ENCODE measurements around the gene HS6ST3.
"Not testable (repeated sequence)": the region's sequence is repeated elsewhere in the genome, so short reads cannot be mapped to it uniquely, and the experiment has no call there.

Gene HS6ST3

GRCh38 chr13:96089749-96090239 lies at the start of gene HS6ST3:
Gene HS6ST3 (plus strand): TSS chr13:96090107.
- no peak for DNase-seq (ENCODE audit: low read depth)

DNA sequence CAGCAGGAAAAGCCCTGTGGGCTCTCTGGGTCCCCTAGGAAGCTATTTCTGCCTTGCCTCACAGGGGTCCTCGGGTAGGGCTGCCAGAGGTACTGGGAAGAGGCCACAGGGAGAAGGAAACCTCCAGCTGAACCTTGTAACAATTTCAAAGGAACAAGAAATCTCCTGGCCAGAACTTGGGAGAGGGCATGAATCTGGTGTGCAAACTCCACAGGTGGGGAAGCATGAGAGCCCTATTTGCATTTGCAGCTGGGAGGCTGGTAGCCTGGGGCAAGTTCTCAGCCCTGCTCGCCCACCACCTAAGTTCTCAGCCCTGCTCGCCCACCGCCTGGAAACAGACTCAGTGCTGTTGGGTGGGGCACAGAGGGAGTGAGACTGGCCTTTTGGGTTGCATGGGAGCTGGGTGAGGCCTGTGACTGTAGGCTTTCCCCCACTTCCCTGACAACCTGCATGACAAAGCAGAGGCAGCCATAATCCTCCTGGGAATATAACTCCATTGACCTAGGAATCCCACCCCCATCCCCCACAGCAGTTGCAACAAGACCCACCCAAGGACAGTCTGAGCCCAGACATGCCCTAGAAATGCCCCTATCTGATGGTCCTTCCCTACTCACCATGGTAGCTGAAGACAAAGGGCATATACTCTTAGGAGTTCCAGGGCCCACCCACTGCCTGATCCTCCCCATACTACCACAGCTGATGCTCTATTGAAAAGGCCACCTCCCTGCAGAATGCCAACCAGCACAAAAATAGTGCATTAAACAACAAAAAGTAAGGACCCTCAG lies 48.4 kb upstream of the HS6ST3 start:
- no peak for DNase-seq (ENCODE audit: low read depth)

- no peak for DNase-seq (ENCODE audit: low read depth)
Measured at GRCh38 chr13:96044238-96044637, 45.7 kb upstream of the HS6ST3 start.

DNA sequence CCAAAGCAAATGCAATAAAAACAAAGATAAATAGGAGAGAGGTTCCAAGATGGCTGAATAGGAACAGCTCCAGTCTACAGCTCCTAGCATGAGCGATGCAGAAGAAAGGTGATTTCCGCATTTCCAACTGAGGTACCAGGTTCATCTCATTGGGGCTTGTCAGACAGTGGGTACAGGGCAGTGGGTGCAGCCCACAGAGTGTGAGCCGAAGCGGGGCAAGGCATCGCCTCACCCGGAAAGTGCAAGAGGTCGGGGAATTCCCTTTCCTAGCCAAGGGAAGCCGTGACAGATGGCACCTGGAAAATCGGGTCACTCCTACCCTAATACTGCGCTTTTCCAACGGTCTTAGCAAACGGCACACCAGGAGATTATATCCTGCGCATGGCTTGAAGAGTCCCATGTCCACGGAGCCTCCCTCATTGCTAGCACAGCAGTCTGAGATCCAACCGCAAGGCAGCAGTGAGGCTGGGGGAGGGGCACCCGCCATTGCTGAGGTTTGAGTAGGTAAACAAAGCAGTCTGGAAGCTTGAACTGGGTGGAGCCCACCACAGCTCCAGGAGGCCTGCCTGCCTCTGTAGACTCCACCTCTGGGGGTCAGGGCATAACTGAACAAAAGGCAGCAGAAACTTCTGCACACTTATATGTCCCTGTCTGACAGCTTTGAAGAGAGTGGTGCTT lies 43.3 kb upstream of the HS6ST3 start:
- not testable (repeated sequence) for DNase-seq (ENCODE audit: low read depth)

GRCh38 chr13:96050955-96051354 lies 39.0 kb upstream of the HS6ST3 start:
- not testable (repeated sequence) for DNase-seq (ENCODE audit: low read depth)

- not testable (repeated sequence) for DNase-seq (ENCODE audit: low read depth)
Measured at GRCh38 chr13:96051491-96051890, 38.4 kb upstream of the HS6ST3 start.

DNA sequence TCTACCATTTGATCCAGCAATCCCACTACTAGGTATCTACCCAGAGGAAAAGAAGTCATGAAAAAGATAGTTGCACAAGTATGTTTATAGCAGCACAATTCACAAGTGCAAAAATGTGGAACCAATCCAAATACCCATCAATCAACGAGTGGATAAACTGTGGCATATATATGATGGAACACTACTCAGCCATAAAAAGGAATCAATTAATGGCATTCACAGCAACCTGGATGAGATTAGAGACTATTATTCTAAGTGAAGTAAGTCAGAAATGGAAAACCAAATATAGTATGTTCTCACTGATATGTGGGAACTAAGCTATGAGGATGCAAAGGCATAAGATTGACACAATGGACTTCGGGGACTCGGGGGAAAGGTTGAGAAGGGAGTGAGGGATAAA lies 38.0 kb upstream of the HS6ST3 start:
- DNase-seq (ENCODE audit: low read depth), result not testable (repeated sequence)

- peak; percentile 41 for DNase-seq (ENCODE audit: low read depth)
Measured at GRCh38 chr13:96052656-96053002, 37.3 kb upstream of the HS6ST3 start.

DNA sequence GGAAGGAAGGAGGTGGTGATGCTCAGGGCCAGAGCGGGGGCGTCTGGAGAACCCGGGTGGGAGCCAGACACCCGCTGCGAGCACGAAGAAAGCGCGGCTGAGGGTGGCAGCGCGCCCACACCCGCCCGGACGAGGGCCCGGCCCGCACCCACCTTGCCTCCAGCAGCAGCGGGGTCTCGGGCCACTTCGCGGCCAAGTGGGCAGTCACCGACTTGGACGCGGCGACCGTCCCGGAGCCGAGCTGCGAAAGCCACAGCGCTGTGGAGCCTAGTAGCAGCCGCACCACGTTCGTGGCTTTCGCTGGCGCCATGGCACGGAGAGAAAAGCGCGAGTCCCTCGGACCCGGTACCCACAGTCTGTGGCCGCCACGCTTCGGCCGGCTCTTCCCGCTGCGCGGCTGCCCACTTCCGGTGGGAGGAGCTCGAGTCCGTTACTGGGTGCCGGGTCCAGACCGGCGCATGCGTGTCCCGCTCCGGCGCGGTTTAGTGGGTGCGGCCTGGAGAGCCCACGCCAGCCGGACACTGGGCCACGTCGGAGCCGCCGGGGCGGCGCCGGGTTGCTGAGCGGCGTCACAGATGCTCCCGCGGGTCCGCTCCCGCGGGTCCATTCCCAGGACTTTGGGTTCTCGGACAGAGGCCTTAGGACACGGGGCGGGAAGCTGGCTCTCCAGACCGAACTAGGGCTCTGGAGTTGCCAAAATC lies 36.8 kb upstream of the HS6ST3 start, which contains the start of gene UGGT2:
Gene UGGT2 (minus strand): TSS at position 399 of the 701 bp plus-strand sequence. CDS start 89 bp downstream, at position 310.
- peak; percentile 92 for DNase-seq (ENCODE audit: low read depth)

GRCh38 chr13:96065849-96066248 lies 24.1 kb upstream of the HS6ST3 start:
- DNase-seq (ENCODE audit: low read depth), result no peak

DNA sequence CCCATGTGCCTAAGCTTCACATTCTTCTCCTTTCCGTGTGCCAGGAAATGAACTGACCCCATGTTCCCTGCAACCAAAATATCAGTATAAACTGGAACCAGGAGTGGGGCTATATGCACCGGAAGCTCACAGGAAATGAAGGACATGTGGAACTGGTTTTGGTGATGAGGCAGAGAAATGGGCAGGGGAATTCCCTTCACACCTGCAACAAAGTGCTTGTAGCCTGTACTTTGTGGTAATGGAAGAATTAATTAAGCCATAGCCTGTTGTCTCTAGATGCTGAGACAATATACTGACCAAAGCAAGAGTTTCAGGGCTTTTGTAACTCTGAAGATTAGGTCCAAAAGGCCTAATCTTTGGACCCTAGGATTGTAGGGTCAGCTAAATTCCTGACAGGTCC lies 21.2 kb upstream of the HS6ST3 start:
- DNase-seq (ENCODE audit: low read depth), result no peak

DNA sequence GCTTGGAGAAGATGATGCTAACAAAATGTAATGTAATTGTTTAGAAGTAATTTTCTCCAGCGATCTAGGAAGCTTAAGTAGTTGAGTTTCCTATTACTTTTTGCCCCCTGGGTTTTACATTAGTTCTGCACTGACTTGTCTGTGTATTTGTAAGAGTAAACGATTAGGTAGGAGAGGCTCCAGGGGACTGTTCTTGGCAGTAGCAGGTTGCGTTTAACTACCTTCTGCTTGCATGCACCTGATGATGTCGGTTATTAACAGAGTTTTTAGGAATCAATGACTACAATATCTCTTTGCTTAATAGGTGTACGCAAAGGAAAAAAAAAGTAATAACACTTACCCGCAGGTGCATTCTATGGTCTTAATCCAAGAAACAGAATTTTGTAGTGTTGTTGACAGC lies 18.4 kb upstream of the HS6ST3 start:
- no peak for DNase-seq (ENCODE audit: low read depth)

DNA sequence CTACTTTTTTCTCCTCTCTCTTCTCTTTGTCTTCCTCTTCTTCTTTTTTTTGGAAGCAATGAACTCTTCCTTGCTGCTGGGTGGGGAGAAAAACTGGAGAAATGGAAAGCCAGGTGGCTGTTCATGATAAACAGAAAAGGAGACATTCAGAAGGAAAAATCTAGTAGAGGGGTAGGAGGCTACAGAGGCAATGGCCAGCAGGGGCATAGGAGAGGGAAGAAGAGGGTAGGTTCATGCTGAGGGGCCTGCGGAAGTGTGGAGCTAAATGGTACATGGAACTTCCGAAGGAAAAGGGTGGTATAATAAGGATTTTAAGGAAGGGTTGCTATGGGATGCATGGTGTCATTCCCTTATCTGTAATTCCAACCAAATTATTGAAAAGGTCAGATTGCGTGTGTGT lies 17.5 kb upstream of the HS6ST3 start:
- DNase-seq (ENCODE audit: low read depth), result no peak

DNA sequence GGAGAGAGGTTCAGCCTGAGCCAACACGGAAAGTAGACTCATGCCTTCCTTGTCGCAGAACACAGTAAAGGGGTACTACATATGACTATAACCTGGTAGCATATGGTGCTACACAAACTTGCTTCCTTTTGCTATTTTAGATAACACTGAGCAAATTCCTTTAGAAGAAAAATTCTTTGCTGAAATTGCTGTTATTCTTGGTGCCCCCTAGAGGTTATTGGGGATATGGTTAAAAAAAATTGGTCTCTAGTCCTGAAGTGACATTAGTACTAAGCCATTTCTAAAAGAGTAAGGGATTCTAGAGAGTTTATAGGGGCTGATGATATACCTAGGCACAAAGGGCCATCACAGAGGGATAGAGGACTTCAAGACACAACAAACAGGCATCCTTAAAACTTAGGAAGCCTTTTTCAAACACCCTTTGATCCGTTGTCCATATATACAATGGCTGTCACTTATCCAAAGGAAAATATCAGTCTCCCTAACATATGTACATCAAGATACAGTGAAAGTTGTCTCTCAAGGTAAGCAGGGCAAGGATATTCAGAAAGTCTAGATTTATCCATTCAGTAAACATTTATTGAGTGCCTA lies 13.9 kb upstream of the HS6ST3 start:
- DNase-seq (ENCODE audit: low read depth), result no peak

DNA sequence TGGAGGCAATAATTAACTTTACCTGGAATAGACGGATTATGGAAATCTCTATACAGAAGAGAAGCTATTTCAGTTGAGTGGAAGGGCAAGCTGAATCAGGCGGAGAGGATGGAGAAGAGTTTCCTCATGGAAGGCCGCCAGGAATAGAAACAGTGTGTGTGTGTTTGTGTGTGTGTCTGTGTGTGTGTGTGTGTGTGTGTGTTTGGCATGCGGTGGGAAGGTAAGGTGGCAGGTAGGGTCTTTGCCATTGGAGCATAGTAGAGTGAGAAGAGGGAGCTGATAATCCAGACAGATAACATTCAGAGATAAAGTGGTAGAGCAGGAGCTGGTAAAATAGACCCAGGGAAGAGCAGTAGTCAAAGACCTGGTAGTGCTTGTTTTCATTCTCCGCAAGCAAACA lies 9.2 kb upstream of the HS6ST3 start:
- no peak for DNase-seq (ENCODE audit: low read depth)

GRCh38 chr13:96081888-96082287 lies 8.0 kb upstream of the HS6ST3 start:
- DNase-seq (ENCODE audit: low read depth), result no peak

- no peak for DNase-seq (ENCODE audit: low read depth)
Measured at GRCh38 chr13:96082640-96083039, 7.3 kb upstream of the HS6ST3 start.

- no peak for DNase-seq (ENCODE audit: low read depth)
Measured at GRCh38 chr13:96086736-96087135, 3.2 kb upstream of the HS6ST3 start.

GRCh38 chr13:96089139-96089538 lies 768 bp upstream of the HS6ST3 start:
- no peak for DNase-seq (ENCODE audit: low read depth)

DNA sequence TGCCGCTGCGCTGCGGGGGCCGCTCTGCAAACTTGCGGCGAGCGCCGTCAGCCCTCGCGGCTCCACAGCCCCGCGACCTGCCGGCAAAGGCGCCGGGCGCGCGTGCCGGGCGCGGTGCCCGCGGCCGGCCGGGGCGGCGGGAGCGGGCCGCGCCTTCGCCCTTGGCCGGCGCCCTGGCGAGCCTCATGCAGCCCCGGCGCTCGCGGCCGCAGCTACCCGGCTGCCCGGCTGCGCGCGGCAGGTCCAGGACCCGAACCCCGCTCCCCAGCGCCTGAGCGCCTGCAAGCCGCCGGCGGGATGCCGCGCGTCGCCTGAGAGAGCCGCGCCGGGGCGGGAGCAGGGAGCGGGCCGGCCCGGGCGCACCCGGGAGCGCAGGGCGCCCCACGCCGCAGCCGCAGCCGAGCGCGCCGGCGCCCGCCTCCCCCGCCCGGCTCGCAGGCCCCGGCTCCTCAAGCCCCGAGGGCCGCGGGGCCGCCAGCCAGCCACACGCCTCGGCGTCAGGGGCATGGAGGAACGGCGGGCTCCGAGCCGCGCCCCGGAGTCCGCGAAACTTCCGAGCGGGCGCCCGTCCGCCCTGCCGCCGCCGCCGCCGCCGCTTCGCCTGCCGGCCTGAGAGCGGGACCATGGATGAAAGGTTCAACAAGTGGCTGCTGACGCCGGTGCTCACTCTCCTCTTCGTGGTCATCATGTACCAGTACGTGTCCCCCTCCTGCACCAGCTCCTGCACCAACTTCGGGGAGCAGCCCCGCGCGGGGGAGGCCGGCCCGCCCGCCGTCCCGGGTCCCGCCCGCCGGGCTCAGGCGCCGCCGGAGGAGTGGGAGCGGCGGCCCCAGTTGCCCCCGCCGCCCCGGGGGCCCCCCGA lies 564 bp downstream of the HS6ST3 start:
- DNase-seq (ENCODE audit: low read depth), result no peak

Measured in fibroblast of the conjunctiva (primary cell).